ENCODE data around the gene CCDC141.

DNA sequence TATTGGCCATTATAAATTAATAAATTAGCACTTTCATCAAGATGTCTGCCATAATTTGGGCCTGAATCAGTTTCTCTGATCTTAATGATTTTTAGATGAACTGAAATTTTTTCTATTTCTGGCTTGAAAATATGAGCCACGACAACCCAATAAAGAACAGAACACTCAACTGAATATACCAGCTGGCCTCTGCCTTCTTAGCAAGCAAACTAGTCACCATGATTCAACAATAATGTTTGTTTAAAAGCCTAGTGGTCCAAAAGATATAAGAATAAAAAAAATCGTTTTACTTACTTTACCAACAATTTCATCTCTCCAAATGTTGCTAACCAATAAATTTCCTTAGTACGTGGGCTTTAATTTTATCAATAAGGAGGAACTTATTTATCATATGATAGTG is 176.0 kb downstream of the CCDC141 start:
- TF ChIP-seq, protein P1, sequence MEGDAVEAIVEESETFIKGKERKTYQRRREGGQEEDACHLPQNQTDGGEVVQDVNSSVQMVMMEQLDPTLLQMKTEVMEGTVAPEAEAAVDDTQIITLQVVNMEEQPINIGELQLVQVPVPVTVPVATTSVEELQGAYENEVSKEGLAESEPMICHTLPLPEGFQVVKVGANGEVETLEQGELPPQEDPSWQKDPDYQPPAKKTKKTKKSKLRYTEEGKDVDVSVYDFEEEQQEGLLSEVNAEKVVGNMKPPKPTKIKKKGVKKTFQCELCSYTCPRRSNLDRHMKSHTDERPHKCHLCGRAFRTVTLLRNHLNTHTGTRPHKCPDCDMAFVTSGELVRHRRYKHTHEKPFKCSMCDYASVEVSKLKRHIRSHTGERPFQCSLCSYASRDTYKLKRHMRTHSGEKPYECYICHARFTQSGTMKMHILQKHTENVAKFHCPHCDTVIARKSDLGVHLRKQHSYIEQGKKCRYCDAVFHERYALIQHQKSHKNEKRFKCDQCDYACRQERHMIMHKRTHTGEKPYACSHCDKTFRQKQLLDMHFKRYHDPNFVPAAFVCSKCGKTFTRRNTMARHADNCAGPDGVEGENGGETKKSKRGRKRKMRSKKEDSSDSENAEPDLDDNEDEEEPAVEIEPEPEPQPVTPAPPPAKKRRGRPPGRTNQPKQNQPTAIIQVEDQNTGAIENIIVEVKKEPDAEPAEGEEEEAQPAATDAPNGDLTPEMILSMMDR (IDR thresholded peaks at IDR 0.05) = no peak
- TF ChIP-seq POLR2AphosphoS5 (IDR thresholded peaks at IDR 0.05) (no peak), POLR2A (IDR thresholded peaks at IDR 0.05) (no peak)

Measured in breast epithelium (tissue), 3 donors.